Tibial nerve (tissue), 4 donors: ENCODE measurements around the gene BEST2. TPM values are rescaled to one million over a fixed set of nuclear protein-coding genes. Genes with fewer than 3 reads are reported as not detected.
A peak's percentile ranks its signal among the peaks of the same experiment; 100 is the strongest.

Experiments
- DNase-seq, 2 donors: peaks; one replicate each; pipeline ENCODE4 v3.0.0-alpha.2; 2019; ENCODE audit warnings: low spot score in 2 of 2
- H3K27ac ChIP-seq, 4 donors: fragments of 200-600 bp; sonication (generic) in 3 of 4; one replicate each; pipeline ENCODE4 v1.5.1; 2017 to 2019; ENCODE audit warnings: mild to moderate bottlenecking in 1 of 4
- H3K27me3 ChIP-seq, 2 donors: fragments of 200-600 bp; sonication (generic) in 1 of 2; one replicate each; pipeline versions ENCODE4 v1.5.1 to v1.6.0; 2017 to 2019
- H3K36me3 ChIP-seq, 3 donors: fragments of 200-600 bp; sonication (generic); one replicate each; pipeline ENCODE4 v1.5.1; 2018 to 2019
- H3K4me1 ChIP-seq, 4 donors: fragments of 200-600 bp; sonication (generic) in 3 of 4; one replicate each; pipeline ENCODE4 v1.5.1; 2017 to 2019
- H3K4me3 ChIP-seq, 4 donors: fragments of 200-600 bp; sonication (generic) in 3 of 4; one replicate each; pipeline ENCODE4 v1.5.1; 2017 to 2019; ENCODE audit warnings: mild to moderate bottlenecking in 1 of 4, moderate library complexity in 1 of 4
- H3K9me3 ChIP-seq, 4 donors: fragments of 200-600 bp; sonication (generic) in 3 of 4; one replicate each; pipeline ENCODE4 v1.5.1; 2017 to 2019
- EP300 ChIP-seq, 2 donors: sonication (generic); formaldehyde crosslinking; IDR thresholded peaks; one replicate each; pipeline ENCODE4 v1.6.1; 2017; ENCODE audit warnings: antibody characterized with exemption in 2 of 2, mild to moderate bottlenecking in 1 of 2
- POLR2A ChIP-seq, 2 donors: fragments of 450-650 bp; IDR thresholded peaks; one replicate each; pipeline ENCODE4 v1.6.1; 2017; ENCODE audit warnings: antibody characterized with exemption in 2 of 2, mild to moderate bottlenecking in 2 of 2, moderate library complexity in 2 of 2
- WGBS, 2 donors: methylation state at CpG; one replicate each; pipeline ENCODE4 v1.1.5; 2018; 5-methylcytosine and 5-hydroxymethylcytosine counted together
- total RNA-seq, 4 donors: library from RNA; depleted of rRNA; stranded (reverse); fragments of >200 nt; gene quantifications; one replicate each; pipeline ENCODE4 v1.1.0, GENCODE V29; 2016
- TF ChIP-seq, protein P1 (sequence below), 5 experiments: fragments of 200-600 bp in 3 of 5; fragments of 450-650 bp in 2 of 5; sonication (generic) in 3 of 5; IDR thresholded peaks; one replicate each; pipeline ENCODE4 v1.5.1; 2016 to 2019; ENCODE audit warnings: antibody characterized with exemption in 5 of 5, mild to moderate bottlenecking in 3 of 5, moderate library complexity in 2 of 5

The BEST2 gene
- total RNA-seq, 4 donors from 2014 or later, result 0.21 TPM; not detected in 3

GRCh38 chr19:12793290-12794195 is 42.0 kb downstream of the BEST2 start:
- H3K36me3 ChIP-seq, result peaks cover 0 to 12% (median 0%) of the 10 kb centered on the region in 3 donors
- peak overlapping the region; percentile 99 to 100 (median 99) for H3K27ac ChIP-seq
- TF ChIP-seq EP300 (IDR thresholded peaks at IDR 0.05) (peak; percentile 97 to 99), POLR2A (IDR thresholded peaks at IDR 0.05) (peak; percentile 64 to 86)
- TF ChIP-seq, protein P1, sequence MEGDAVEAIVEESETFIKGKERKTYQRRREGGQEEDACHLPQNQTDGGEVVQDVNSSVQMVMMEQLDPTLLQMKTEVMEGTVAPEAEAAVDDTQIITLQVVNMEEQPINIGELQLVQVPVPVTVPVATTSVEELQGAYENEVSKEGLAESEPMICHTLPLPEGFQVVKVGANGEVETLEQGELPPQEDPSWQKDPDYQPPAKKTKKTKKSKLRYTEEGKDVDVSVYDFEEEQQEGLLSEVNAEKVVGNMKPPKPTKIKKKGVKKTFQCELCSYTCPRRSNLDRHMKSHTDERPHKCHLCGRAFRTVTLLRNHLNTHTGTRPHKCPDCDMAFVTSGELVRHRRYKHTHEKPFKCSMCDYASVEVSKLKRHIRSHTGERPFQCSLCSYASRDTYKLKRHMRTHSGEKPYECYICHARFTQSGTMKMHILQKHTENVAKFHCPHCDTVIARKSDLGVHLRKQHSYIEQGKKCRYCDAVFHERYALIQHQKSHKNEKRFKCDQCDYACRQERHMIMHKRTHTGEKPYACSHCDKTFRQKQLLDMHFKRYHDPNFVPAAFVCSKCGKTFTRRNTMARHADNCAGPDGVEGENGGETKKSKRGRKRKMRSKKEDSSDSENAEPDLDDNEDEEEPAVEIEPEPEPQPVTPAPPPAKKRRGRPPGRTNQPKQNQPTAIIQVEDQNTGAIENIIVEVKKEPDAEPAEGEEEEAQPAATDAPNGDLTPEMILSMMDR (IDR thresholded peaks at IDR 0.05), result peak in 1 of 5 experiments; percentile 33
- peaks cover 0 to 45% (median 23%) of the 10 kb centered on the region in 4 donors for H3K4me1 ChIP-seq
- H3K27me3 ChIP-seq, result no peaks in the 10 kb centered on the region
- whole genome bisulfite sequencing, 2 donors, result 0 to 1% methylated on average over 19 of the region's 81 CpGs
- no peaks in the 10 kb centered on the region for H3K9me3 ChIP-seq
- peak overlapping the region; percentile 61 to 98 (median 79) for H3K4me3 ChIP-seq
- DNase-seq, result peak; percentile 88 to 90

- DNase-seq, result no peak
- Histone ChIP-seq H3K27me3 (no peaks in the 10 kb centered on the region), H3K9me3 (no peaks in the 10 kb centered on the region), H3K36me3 (peaks cover 0 to 20% (median 0%) of the 10 kb centered on the region in 3 donors), H3K27ac (peak overlapping the region; percentile 99 to 100 (median 99)), H3K4me1 (peaks cover 0 to 37% (median 18%) of the 10 kb centered on the region in 4 donors), H3K4me3 (peak overlapping the region in 3 of 4 donors; percentile 61 to 98 (median 81))
- 69 to 74% methylated on average over 7 of the region's 7 CpGs for WGBS, 2 donors
- TF ChIP-seq EP300 (IDR thresholded peaks at IDR 0.05), result peak in 1 of 2 donors; percentile 25
- TF ChIP-seq, protein P1 (IDR thresholded peaks at IDR 0.05), result no peak
Measured at GRCh38 chr19:12794196-12794941, 42.8 kb downstream of the BEST2 start.

- H3K4me3 ChIP-seq, result no peak overlapping the region
- no peaks in the 10 kb centered on the region for H3K27me3 ChIP-seq
- no peaks in the 10 kb centered on the region for H3K9me3 ChIP-seq
- no peak for DNase-seq
- peaks cover 0 to 26% (median 0%) of the 10 kb centered on the region in 3 donors for H3K36me3 ChIP-seq
- peak overlapping the region in 3 of 4 donors; percentile 38 to 100 (median 99) for H3K27ac ChIP-seq
- peaks cover 0 to 37% (median 17%) of the 10 kb centered on the region in 4 donors for H3K4me1 ChIP-seq
- TF ChIP-seq, protein P1 (IDR thresholded peaks at IDR 0.05), result no peak
- TF ChIP-seq POLR2A (IDR thresholded peaks at IDR 0.05) (no peak), EP300 (IDR thresholded peaks at IDR 0.05) (no peak)
- WGBS, 2 donors, result 92 to 93% methylated on average over 9 of the region's 9 CpGs
Measured at GRCh38 chr19:12794971-12795381, 43.4 kb downstream of the BEST2 start.

GRCh38 chr19:12796146-12797071 is 44.8 kb downstream of the BEST2 start:
- peaks cover 0 to 31% (median 0%) of the 10 kb centered on the region in 3 donors for H3K36me3 ChIP-seq
- peak in 1 of 2 donors; percentile 76 for DNase-seq
- H3K4me3 ChIP-seq, result peak overlapping the region in 1 of 4 donors; percentile 11
- H3K27ac ChIP-seq, result peak overlapping the region in 3 of 4 donors; percentile 61 to 99 (median 69)
- no peaks in the 10 kb centered on the region for H3K9me3 ChIP-seq
- no peaks in the 10 kb centered on the region for H3K27me3 ChIP-seq
- H3K4me1 ChIP-seq, result peaks cover 0 to 42% (median 22%) of the 10 kb centered on the region in 4 donors
- WGBS, 2 donors, result 4 to 5% methylated on average over 17 to 18 of the region's 18 CpGs
- TF ChIP-seq EP300 (IDR thresholded peaks at IDR 0.05) (peak in 1 of 2 donors; percentile 68), POLR2A (IDR thresholded peaks at IDR 0.05) (no peak)
- TF ChIP-seq, protein P1 (IDR thresholded peaks at IDR 0.05), result peak; percentile 89 to 98 (median 94)
